Measurements from ENCODE around the gene DEGS1.
A peak's percentile ranks its signal among the peaks of the same experiment; 100 is the strongest.

Gene DEGS1

GRCh38 chr1:224219011-224219611 lies 36.1 kb downstream of the DEGS1 start:
- no peak overlapping the region for H3K4me3 ChIP-seq (ENCODE audit: low read depth in 1 of 2, low read length in 2 of 2)
- no peak overlapping the region for H3K9ac ChIP-seq (ENCODE audit: low read length)
- peaks cover 11% of the 10 kb centered on the region for H3K4me1 ChIP-seq (ENCODE audit: insufficient read depth, low read length)
- no peaks in the 10 kb centered on the region for H3K36me3 ChIP-seq (ENCODE audit: insufficient read depth, low read length)
- H3K9me3 ChIP-seq (ENCODE audit: low read length) = no peaks in the 10 kb centered on the region
- no peak overlapping the region for H3K27ac ChIP-seq (ENCODE audit: low read depth, low read length)
- H3K27me3 ChIP-seq (ENCODE audit: control insufficient read depth in 1 of 2, insufficient read depth in 2 of 2, low read length in 2 of 2) = no peaks in the 10 kb centered on the region

- Histone ChIP-seq H3K27me3 (ENCODE audit: control insufficient read depth in 1 of 2, insufficient read depth in 2 of 2, low read length in 2 of 2) (no peaks in the 10 kb centered on the region), H3K9me3 (ENCODE audit: low read length) (no peaks in the 10 kb centered on the region), H3K36me3 (ENCODE audit: insufficient read depth, low read length) (no peaks in the 10 kb centered on the region), H3K27ac (ENCODE audit: low read depth, low read length) (no peak overlapping the region), H3K4me3 (ENCODE audit: low read depth in 1 of 2, low read length in 2 of 2) (no peak overlapping the region), H3K9ac (ENCODE audit: low read length) (no peak overlapping the region), H3K4me1 (ENCODE audit: insufficient read depth, low read length) (peaks cover 15% of the 10 kb centered on the region)
Observed at GRCh38 chr1:224219612-224220059, 36.6 kb downstream of the DEGS1 start.

GRCh38 chr1:224223819-224224714 lies 41.0 kb downstream of the DEGS1 start:
- no peak overlapping the region for H3K9ac ChIP-seq (ENCODE audit: low read length)
- H3K36me3 ChIP-seq (ENCODE audit: insufficient read depth, low read length) = peaks cover 9% of the 10 kb centered on the region
- peak overlapping the region in 1 of 2 donors; percentile 32 for H3K4me3 ChIP-seq (ENCODE audit: low read depth in 1 of 2, low read length in 2 of 2)
- no peaks in the 10 kb centered on the region for H3K27me3 ChIP-seq (ENCODE audit: control insufficient read depth in 1 of 2, insufficient read depth in 2 of 2, low read length in 2 of 2)
- H3K27ac ChIP-seq (ENCODE audit: low read depth, low read length) = peak overlapping the region; percentile 40
- peaks cover 15% of the 10 kb centered on the region for H3K4me1 ChIP-seq (ENCODE audit: insufficient read depth, low read length)
- no peaks in the 10 kb centered on the region for H3K9me3 ChIP-seq (ENCODE audit: low read length)

- Histone ChIP-seq H3K27ac (ENCODE audit: low read depth, low read length) (no peak overlapping the region), H3K36me3 (ENCODE audit: insufficient read depth, low read length) (peaks cover 9% of the 10 kb centered on the region), H3K27me3 (ENCODE audit: control insufficient read depth in 1 of 2, insufficient read depth in 2 of 2, low read length in 2 of 2) (no peaks in the 10 kb centered on the region), H3K9me3 (ENCODE audit: low read length) (no peaks in the 10 kb centered on the region), H3K4me1 (ENCODE audit: insufficient read depth, low read length) (peaks cover 15% of the 10 kb centered on the region), H3K9ac (ENCODE audit: low read length) (no peak overlapping the region), H3K4me3 (ENCODE audit: low read depth in 1 of 2, low read length in 2 of 2) (no peak overlapping the region)
Observed at GRCh38 chr1:224226849-224227502, 43.9 kb downstream of the DEGS1 start.

GRCh38 chr1:224234017-224234416 lies 51.0 kb downstream of the DEGS1 start:
- Histone ChIP-seq H3K9ac (ENCODE audit: low read length) (no peak overlapping the region), H3K36me3 (ENCODE audit: insufficient read depth, low read length) (peaks cover 20% of the 10 kb centered on the region), H3K4me3 (ENCODE audit: low read depth in 1 of 2, low read length in 2 of 2) (no peak overlapping the region), H3K27ac (ENCODE audit: low read depth, low read length) (no peak overlapping the region), H3K9me3 (ENCODE audit: low read length) (no peaks in the 10 kb centered on the region), H3K27me3 (ENCODE audit: control insufficient read depth in 1 of 2, insufficient read depth in 2 of 2, low read length in 2 of 2) (no peaks in the 10 kb centered on the region), H3K4me1 (ENCODE audit: insufficient read depth, low read length) (no peaks in the 10 kb centered on the region)

GRCh38 chr1:224235813-224236493 lies 52.9 kb downstream of the DEGS1 start:
- Histone ChIP-seq H3K4me3 (ENCODE audit: low read depth in 1 of 2, low read length in 2 of 2) (no peak overlapping the region), H3K27ac (ENCODE audit: low read depth, low read length) (no peak overlapping the region), H3K36me3 (ENCODE audit: insufficient read depth, low read length) (peaks cover 20% of the 10 kb centered on the region)

GRCh38 chr1:224237119-224237881 lies 54.3 kb downstream of the DEGS1 start:
- Histone ChIP-seq H3K27ac (ENCODE audit: low read depth, low read length) (no peak overlapping the region), H3K9ac (ENCODE audit: low read length) (no peak overlapping the region), H3K27me3 (ENCODE audit: control insufficient read depth in 1 of 2, insufficient read depth in 2 of 2, low read length in 2 of 2) (no peaks in the 10 kb centered on the region), H3K4me3 (ENCODE audit: low read depth in 1 of 2, low read length in 2 of 2) (no peak overlapping the region), H3K36me3 (ENCODE audit: insufficient read depth, low read length) (peaks cover 20% of the 10 kb centered on the region), H3K9me3 (ENCODE audit: low read length) (no peaks in the 10 kb centered on the region), H3K4me1 (ENCODE audit: insufficient read depth, low read length) (no peaks in the 10 kb centered on the region)

More at GRCh38 chr1:224235813-224236493, 52.9 kb downstream of the DEGS1 start:
- no peak overlapping the region for H3K9ac ChIP-seq (ENCODE audit: low read length)
- no peaks in the 10 kb centered on the region for H3K27me3 ChIP-seq (ENCODE audit: control insufficient read depth in 1 of 2, insufficient read depth in 2 of 2, low read length in 2 of 2)
- no peaks in the 10 kb centered on the region for H3K4me1 ChIP-seq (ENCODE audit: insufficient read depth, low read length)
- H3K9me3 ChIP-seq (ENCODE audit: low read length) = no peaks in the 10 kb centered on the region

GRCh38 chr1:224238212-224238611 lies 55.2 kb downstream of the DEGS1 start:
- Histone ChIP-seq H3K4me1 (ENCODE audit: insufficient read depth, low read length) (no peaks in the 10 kb centered on the region), H3K9ac (ENCODE audit: low read length) (no peak overlapping the region), H3K36me3 (ENCODE audit: insufficient read depth, low read length) (peaks cover 15% of the 10 kb centered on the region), H3K9me3 (ENCODE audit: low read length) (no peaks in the 10 kb centered on the region), H3K27me3 (ENCODE audit: control insufficient read depth in 1 of 2, insufficient read depth in 2 of 2, low read length in 2 of 2) (no peaks in the 10 kb centered on the region), H3K4me3 (ENCODE audit: low read depth in 1 of 2, low read length in 2 of 2) (no peak overlapping the region), H3K27ac (ENCODE audit: low read depth, low read length) (no peak overlapping the region)

GRCh38 chr1:224238756-224239155 lies 55.7 kb downstream of the DEGS1 start:
- peaks cover 11% of the 10 kb centered on the region for H3K36me3 ChIP-seq (ENCODE audit: insufficient read depth, low read length)
- H3K4me1 ChIP-seq (ENCODE audit: insufficient read depth, low read length) = no peaks in the 10 kb centered on the region
- no peak overlapping the region for H3K27ac ChIP-seq (ENCODE audit: low read depth, low read length)
- H3K9me3 ChIP-seq (ENCODE audit: low read length) = no peaks in the 10 kb centered on the region
- H3K9ac ChIP-seq (ENCODE audit: low read length) = no peak overlapping the region
- no peak overlapping the region for H3K4me3 ChIP-seq (ENCODE audit: low read depth in 1 of 2, low read length in 2 of 2)
- no peaks in the 10 kb centered on the region for H3K27me3 ChIP-seq (ENCODE audit: control insufficient read depth in 1 of 2, insufficient read depth in 2 of 2, low read length in 2 of 2)
